HG03520 (cell line): Measurements from ENCODE around the gene PPM1D.

Source experiments
- ATAC-seq: cut with Tn5 transposase; IDR thresholded peaks from one replicate; pipeline ENCODE4 v1.9.1; 2021; ENCODE audit warnings: mild to moderate bottlenecking, moderate library complexity; ENCODE audit not compliant: unreplicated experiment

PPM1D gene

GRCh38 chr17:60618080-60618479 lies 18.1 kb downstream of the PPM1D start:
- no peak for ATAC-seq

GRCh38 chr17:60618854-60619526 lies 19.0 kb downstream of the PPM1D start:
- no peak for ATAC-seq

- ATAC-seq, result no peak
Observed at GRCh38 chr17:60622961-60623360, 23.0 kb downstream of the PPM1D start.

DNA sequence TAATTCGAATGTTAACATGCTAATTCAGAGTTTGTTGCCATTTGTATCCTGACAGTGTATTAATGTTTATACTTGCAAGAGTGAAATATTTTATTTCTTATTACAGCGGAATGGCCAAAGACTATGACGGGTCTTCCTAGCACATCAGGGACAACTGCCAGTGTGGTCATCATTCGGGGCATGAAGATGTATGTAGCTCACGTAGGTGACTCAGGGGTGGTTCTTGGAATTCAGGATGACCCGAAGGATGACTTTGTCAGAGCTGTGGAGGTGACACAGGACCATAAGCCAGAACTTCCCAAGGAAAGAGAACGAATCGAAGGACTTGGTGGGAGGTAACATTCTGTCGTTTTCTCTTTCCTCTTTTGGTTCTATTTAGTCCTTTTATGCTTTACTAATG lies 23.4 kb downstream of the PPM1D start:
- no peak for ATAC-seq

DNA sequence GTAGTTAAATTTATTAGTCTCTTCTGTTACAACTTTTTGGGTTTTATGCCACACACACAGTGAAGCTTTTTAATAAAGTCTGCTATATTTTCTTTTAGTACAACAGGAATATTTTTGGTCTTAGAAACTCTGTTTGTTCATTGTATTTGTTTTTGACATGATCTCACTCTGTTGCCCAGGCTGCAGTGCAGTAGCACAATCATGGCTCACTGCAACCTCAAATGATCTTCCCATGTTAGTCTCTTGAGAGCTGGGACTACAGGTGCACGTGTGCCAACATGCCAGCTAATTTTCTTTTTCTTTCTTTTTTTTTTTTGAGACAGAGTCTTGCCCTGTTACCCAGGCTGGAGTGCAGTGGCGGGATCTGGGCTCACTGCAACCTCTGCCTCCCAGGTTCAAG lies 27.1 kb downstream of the PPM1D start:
- no peak for ATAC-seq

GRCh38 chr17:60628252-60628889 lies 28.4 kb downstream of the PPM1D start:
- ATAC-seq, result no peak

DNA sequence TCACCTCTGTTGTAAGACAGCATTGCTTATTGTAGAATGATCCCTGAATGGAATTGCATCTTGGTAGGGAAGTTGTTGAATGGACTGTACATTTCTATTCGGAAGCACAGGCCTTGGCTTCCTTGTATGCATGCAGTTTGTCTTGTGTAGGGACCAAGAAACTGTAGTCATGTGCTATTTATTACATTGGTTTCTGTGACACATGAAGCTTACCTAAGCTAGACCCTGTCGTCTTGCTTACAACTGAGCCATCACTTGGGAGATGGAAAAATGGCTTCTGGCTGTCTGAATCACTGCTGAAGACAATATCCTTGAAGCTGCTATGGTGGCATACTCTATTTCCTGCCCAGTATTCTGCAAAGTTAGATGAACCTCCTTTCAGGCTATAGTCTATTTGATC lies 29.1 kb downstream of the PPM1D start:
- no peak for ATAC-seq

DNA sequence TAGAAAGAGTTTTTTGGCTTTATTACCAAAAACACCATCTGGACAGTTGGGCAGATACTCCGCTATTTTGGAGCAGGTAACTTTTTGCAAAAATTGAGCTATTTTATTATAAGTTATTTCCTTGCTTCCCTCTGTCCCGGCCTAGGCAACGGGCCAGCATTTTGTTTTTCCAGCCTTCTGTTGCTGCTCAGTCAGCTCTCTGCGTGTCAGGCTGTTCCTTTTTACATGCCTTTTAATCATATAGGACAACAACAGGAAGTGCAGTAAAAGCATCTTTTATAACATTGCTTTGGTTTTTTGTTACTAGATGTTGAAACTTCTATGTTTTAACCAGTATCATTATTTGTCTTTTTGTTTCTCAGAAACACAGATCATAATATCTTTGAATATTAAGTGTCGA lies 30.4 kb downstream of the PPM1D start:
- no peak for ATAC-seq

DNA sequence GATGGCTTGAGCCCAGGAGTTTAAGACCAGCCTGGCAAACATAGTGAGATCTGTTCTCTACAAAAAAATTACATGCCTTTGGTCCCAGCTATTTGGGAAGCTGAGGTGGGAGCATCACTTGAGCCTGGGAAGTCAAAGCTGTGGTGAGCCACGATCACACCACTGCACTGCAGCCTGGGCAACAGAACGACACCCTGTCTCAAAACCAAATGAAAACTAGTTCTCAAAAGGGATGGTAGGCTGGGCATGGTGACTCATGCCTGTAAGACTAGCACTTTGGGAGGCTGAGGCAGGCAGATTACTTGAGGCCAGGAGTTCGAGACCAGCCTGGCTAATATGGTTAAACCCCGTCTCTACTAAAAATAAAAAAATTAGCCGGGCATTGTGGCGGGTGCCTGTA lies 31.1 kb downstream of the PPM1D start:
- ATAC-seq, result no peak

GRCh38 chr17:60637683-60638082 lies 37.7 kb downstream of the PPM1D start:
- no peak for ATAC-seq

DNA sequence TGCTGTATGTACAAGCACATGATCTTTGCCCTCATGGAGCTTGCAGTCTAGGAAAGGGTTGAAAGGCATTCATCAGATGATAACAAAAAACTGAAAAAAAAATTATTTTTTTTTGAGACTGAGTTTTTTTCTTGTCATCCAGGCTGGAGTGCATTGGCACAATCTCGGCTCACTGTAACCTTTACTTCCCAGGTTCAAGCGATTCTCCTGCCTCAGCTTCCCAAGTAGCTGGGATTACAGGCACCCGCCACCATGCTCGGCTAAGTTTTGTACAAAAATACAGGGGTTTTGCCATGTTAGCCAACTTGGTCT lies 39.0 kb downstream of the PPM1D start:
- no peak for ATAC-seq

GRCh38 chr17:60640503-60640902 lies 40.5 kb downstream of the PPM1D start:
- ATAC-seq, result no peak

- ATAC-seq, result no peak
Observed at GRCh38 chr17:60641126-60641525, 41.1 kb downstream of the PPM1D start.

DNA sequence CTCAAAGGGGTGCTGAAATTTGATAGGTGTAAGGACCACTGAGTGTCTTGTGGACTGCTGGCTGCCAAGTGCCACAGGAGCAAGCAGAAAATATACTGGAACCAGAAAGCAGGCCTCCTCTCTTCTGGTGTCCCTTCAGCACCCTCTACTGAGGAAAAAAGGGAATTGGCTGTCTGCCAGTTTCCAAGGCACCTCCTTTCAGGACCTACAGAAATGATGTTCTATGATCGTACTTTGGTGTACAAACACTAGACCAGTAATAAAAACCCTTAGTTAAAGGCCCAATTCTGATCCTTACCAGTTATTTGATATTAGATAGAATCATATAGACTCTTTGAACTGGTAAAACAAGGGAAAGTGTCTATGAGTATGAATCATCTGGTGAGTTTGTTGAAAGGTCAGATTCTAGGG lies 41.8 kb downstream of the PPM1D start:
- no peak for ATAC-seq

GRCh38 chr17:60645918-60646523 lies 46.0 kb downstream of the PPM1D start:
- ATAC-seq, result no peak

- ATAC-seq, result no peak
Observed at GRCh38 chr17:60646701-60647100, 46.7 kb downstream of the PPM1D start.

DNA sequence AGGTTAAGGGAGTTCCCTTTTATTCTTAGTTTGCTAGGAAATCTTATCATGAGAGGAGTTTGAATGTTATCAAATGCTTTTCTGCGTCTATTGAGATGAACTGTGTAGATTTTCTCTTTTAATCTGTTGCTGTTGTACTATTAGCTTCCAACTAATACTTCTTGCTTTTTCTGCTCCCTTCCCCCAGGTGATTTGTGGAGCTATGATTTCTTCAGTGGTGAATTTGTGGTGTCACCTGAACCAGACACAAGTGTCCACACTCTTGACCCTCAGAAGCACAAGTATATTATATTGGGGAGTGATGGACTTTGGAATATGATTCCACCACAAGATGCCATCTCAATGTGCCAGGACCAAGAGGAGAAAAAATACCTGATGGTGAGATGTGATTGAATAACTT lies 47.7 kb downstream of the PPM1D start:
- ATAC-seq, result no peak

DNA sequence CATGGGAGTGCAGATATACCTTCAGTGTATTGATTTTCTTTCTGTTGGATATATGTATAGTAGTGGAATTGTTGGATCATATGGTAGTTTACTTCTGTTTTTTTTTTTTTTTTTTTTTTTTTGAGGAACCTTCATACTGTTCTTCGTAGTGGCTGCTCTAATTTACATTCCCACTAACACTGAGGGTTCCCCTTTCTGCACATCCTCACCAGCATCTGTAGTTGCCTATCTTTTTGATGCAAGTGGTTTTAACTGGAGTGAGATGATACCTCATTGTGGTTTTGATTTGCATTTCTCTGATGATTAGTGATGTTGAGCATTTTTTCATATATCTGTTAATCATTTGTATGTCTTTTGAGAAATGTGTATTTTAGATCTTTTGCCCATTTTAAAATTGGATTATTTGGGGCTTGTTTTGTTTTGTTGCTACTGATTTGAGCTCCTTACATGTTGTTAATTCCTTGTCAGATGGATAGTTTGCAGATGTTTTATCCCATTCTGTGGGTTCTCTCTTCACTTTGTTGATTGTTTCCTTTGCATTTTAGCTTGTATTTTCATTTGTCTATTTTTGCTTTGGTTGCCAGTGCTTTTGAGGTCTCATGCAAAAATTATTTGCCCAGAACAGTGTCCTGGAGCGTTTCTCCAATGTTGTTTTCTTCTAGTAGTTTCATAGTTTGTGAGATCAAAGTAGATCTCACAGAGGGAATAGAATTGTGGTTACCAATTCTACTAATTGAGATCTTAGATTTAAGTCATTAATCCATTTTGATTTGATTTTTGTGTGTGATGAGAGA lies 52.7 kb downstream of the PPM1D start:
- no peak for ATAC-seq

DNA sequence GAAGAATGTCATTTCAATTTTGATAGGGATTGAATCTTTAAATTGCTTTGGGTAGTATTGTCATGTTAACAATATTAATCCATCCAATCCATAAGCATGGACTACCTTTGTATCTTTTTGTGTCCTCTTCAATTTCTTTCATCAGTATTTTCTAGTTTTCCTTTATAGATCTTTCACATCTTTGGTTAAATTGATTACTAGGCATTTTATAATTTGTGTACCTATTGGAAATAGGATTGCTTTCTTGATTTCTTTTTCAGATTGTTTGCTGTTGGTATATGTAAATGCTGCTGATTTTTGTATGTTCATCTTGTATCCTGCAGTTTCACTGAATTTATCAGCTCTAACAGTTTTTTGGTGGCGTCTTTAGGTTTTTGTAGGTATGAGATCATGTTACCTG lies 53.6 kb downstream of the PPM1D start:
- no peak for ATAC-seq

DNA sequence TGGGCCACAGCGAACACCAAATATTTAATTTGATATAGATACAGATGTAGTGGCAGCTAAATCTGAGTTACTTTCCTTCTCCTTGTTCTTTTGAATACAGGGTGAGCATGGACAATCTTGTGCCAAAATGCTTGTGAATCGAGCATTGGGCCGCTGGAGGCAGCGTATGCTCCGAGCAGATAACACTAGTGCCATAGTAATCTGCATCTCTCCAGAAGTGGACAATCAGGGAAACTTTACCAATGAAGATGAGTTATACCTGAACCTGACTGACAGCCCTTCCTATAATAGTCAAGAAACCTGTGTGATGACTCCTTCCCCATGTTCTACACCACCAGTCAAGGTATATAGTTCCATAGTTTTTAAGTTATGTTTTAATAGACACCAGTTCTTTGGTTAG lies 56.5 kb downstream of the PPM1D start:
- no peak for ATAC-seq

- no peak for ATAC-seq
Observed at GRCh38 chr17:60659156-60659555, 59.2 kb downstream of the PPM1D start.

DNA sequence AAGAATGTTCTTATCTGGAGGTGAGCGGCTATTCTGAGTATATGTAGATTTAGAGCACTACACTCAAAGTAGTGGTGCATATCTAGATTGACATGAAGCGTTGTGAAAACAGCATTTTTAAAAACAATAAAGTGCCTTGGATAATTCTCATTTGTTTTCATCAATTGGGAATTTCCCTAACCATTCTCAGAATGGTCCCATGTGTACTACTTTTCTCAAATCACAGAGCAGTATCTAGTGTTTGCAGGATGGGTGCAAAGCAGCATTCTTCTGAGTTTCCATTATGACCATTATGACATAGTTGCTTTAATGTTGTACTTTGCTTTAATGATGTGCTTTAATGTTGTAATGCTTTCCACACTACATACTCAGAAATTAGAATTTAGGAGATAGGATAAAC lies 61.5 kb downstream of the PPM1D start:
- no peak for ATAC-seq
